GM18526 (cell line): ENCODE results near the gene NDUFA6.
"Not testable (repeated sequence)": the region's sequence is repeated elsewhere in the genome, so short reads cannot be mapped to it uniquely, and the experiment has no call there.

ENCODE experiments used
- POLR2A ChIP-seq: IDR thresholded peaks from 3 replicates; pipeline ENCODE4 v1.6.1; 2011; ENCODE audit not compliant: insufficient read length; ENCODE audit errors: extremely low read depth

Gene NDUFA6

GRCh38 chr22:42090596-42091454, at the start of gene NDUFA6:
Gene NDUFA6, minus strand, starts transcription at chr22:42090772. Its CDS starts 28 bp downstream, at chr22:42090744.
- TF ChIP-seq POLR2A = peak; percentile 90

DNA sequence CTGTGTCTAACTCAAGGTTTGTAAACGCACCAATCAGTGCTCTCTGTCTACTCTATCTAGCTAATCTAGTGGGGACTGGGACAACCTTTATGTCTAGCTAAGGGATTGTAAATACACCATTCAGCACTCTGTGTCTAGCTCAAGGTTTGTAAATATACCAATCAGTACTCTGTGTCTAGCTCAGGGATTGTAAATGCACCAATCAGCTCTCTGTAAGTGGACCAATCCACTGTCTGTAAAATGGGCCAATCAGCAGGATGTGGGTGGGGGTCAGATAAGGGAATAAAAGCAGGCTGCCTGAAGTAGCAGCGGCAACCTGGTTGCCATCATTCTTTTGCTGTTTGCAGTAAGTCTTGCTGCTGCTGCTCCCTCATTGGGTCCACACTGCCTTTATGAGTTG, 48.4 kb upstream of the NDUFA6 start:
- TF ChIP-seq POLR2A = no peak

GRCh38 chr22:42138122-42138770, 47.7 kb upstream of the NDUFA6 start:
- no peak for TF ChIP-seq POLR2A

DNA sequence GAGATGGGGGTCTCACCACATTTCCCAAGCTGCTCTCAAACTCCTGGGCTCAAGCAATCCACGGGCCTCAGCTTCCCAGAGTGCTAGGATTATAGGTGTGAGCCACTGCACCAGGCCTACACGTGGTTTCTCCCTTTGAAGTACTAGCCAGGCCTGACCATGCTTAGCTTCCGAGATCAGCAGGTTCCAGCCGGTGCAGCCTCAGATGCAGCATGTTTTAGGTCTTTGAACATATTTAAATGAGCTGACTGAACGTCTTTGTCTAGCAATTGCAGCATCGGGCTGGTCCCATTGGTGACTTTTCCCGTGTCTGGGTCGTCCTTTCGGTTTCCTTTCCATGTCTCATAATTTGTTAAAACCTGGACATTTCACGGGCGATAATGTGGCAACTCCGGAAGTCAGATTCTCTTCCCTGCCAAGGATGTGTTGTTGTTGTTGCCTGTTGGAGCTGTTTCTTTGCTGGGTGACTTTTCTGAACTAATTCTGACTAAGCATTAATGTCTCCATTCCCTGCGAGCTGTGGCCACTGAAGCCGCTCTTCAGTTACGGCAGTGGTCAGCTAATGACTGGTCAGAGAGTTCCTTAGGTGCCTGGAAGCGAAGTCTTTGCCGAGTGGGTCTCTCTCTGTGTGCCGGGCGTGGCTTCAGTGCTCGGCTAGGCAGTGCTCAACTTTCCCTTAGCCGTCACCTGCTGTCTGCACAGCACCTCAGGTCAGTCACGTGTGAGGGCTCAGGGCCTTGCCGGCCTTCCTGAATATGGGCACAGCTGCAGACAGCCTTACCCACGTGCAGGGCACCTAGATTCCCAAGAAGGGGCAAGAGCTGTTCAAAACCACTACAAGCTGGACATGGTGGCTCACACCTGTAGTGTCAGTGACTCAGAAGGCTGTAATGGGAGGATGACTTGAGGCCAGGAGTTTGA, 43.8 kb upstream of the NDUFA6 start:
- no peak for TF ChIP-seq POLR2A

GRCh38 chr22:42132457-42132856, 41.9 kb upstream of the NDUFA6 start:
- TF ChIP-seq POLR2A = no peak

DNA sequence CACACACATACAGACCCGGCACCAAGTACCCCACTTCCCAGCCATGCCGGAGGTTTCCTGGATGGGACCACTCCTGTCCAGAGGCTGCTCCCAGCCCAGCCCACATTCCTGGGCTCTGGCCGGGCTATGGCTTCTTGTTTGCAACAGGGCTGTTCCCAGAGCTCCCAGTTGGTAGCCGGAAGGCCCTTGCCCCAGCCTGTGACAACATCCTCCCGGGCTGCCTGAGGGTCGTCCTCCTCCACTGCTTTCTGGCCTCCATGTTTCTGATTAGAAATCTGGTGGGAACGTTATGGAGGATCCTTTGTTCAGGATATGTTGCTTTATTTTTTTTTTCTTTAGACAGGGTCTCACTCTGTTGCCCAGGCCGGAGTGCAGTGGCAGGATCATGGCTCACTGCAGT, 41.0 kb upstream of the NDUFA6 start:
- no peak for TF ChIP-seq POLR2A

DNA sequence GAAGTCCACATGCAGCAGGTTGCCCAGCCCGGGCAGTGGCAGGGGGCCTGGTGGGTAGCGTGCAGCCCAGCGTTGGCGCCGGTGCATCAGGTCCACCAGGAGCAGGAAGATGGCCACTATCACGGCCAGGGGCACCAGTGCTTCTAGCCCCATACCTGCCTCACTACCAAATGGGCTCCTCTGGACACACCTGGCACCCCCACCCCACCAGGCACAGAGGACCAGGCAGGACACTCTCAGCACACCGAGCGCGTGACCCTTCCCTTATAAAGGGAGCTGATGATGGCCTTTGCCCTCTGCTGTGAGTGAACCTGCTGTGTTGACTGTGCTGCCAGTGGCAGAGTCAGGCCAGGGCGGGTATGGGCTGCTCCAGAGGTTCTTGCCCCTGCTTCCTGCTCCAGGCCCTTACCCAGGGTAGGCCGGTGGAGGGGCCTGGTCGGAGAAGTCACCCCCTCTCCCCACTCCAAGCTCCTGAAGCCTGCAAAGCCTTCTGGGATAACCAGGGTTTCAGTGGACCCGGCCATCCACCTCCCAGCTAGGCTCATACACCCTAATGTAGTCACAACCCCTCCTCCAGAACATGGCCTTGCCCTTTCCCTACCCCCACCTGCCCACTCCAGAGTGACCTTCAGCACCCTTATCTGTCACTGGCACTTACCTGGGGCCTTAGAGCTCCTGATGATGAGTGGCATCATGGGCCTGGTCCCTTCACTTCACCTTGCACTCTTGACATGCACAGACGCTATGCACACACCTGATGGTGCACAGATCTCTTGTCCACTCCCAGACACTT, 40.3 kb upstream of the NDUFA6 start, which contains the start of gene CYP2D6:
TSS of gene CYP2D6 (minus strand) at position 172 of the 793 bp plus-strand sequence. CDS start at position 153, 19 bp downstream.
- not testable (repeated sequence) for TF ChIP-seq POLR2A

GRCh38 chr22:42127606-42128005, 37.0 kb upstream of the NDUFA6 start:
- TF ChIP-seq POLR2A = no peak

DNA sequence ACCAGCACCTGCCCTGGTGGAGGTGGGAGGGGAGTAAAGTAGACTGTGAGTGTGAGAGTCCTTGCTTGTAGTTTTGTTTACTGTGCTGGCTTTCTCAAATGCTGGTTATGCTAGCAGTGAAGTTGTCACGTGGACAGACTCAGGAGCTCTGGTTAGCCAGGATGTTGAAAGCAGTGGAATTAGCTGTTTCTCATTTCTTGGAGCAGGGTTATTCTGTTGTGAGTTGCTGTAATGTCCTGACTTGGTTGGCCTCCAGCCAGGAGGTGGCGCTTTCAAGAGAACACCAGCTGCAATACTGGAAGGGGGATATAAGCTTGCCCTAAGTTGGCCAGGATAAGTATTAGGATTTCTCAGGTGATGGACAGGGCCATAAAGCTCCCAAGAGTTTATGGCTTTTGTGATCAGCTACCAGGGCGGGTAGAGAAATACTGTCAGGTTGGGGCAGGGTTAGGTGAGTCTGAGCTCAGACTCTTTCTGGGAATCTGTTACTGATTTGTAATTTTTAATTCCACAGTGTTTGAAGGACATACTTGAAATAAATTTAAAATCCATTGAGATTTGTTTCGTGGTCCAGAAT, 26.4 kb upstream of the NDUFA6 start:
- no peak for TF ChIP-seq POLR2A

- no peak for TF ChIP-seq POLR2A
These were observed 24.1 kb upstream of the NDUFA6 start for GRCh38 chr22:42114721-42115120.

GRCh38 chr22:42111798-42112197, 21.2 kb upstream of the NDUFA6 start:
- no peak for TF ChIP-seq POLR2A

DNA sequence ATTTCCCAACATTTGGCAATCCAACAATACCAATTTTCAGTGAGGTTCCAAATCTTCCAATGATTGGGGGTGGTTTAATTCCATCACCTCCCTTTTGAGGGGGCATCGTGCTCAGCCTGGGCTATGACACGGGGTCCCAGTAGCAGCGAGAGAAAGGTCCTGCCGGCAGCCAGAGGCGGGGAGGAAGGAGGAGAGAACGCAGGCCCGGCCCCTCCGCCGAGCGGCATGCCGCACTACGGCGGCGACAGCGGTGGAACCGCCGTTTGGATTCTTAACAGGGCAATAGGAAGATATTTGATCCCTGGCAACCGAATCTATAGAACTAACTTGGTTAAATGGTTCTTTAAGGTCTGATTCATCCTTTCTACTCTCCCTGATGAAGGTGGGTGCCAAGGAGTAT, 18.3 kb upstream of the NDUFA6 start:
- TF ChIP-seq POLR2A = no peak

GRCh38 chr22:42101199-42101598, 10.6 kb upstream of the NDUFA6 start:
- TF ChIP-seq POLR2A = no peak

DNA sequence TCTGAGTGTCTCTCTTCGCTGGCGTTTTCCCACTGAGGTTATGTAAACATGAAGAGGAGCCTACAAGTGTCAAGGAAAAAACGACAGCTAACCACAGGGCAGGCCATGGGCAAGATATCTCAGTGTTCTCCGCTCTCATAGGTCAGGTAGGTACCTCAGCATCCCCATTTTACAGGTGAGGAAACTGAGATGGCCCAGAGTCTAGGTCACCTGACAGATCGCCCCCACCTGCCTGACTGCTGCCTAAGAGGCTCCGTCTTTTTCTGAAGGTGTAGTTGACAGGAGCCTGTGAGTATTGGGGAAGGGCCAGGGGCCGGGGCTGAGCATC, 847 bp upstream of the NDUFA6 start:
- TF ChIP-seq POLR2A = no peak
